ENCODE data around the gene PRDM16. TPM values are rescaled to one million over a fixed set of nuclear protein-coding genes. Genes with fewer than 3 reads are reported as not detected.

The PRDM16 gene
- total RNA-seq, 1 donor from 2014 or later: not detected

- Mint-ChIP-seq H3K4me3 (ENCODE audit: low read depth) (no peak overlapping the region), H3K4me1 (ENCODE audit: low read depth) (no peaks in the 10 kb centered on the region), H3K27me3 (ENCODE audit: low read depth) (peaks cover 11% of the 10 kb centered on the region), H3K27ac (no peak overlapping the region), H3K9me3 (no peaks in the 10 kb centered on the region), H3K36me3 (ENCODE audit: low read depth) (no peaks in the 10 kb centered on the region)
- no peak for DNase-seq (ENCODE audit: low spot score)
- intact Hi-C loops (cut with micrococcal nuclease): no loop called here
Observed at GRCh38 chr1:3077081-3077480, 8.1 kb downstream of the PRDM16 start.

GRCh38 chr1:3077561-3077960 is 8.6 kb downstream of the PRDM16 start:
- no peaks in the 10 kb centered on the region for H3K4me1 Mint-ChIP-seq (ENCODE audit: low read depth)
- DNase-seq (ENCODE audit: low spot score): no peak

GRCh38 chr1:3078430-3078861 is 9.4 kb downstream of the PRDM16 start:
- H3K4me3 Mint-ChIP-seq (ENCODE audit: low read depth): no peak overlapping the region
- intact Hi-C loops (cut with micrococcal nuclease): no loop called here
- H3K27ac Mint-ChIP-seq: no peak overlapping the region
- no peaks in the 10 kb centered on the region for H3K4me1 Mint-ChIP-seq (ENCODE audit: low read depth)
- no peaks in the 10 kb centered on the region for H3K36me3 Mint-ChIP-seq (ENCODE audit: low read depth)
- no peak for DNase-seq (ENCODE audit: low spot score)
- H3K27me3 Mint-ChIP-seq (ENCODE audit: low read depth): peaks cover 7% of the 10 kb centered on the region
- no peaks in the 10 kb centered on the region for H3K9me3 Mint-ChIP-seq

More at GRCh38 chr1:3077561-3077960, 8.6 kb downstream of the PRDM16 start:
- no peak overlapping the region for H3K4me3 Mint-ChIP-seq (ENCODE audit: low read depth)
- no peaks in the 10 kb centered on the region for H3K36me3 Mint-ChIP-seq (ENCODE audit: low read depth)
- intact Hi-C loops (cut with micrococcal nuclease): no loop called here
- H3K27ac Mint-ChIP-seq: no peak overlapping the region
- H3K27me3 Mint-ChIP-seq (ENCODE audit: low read depth): peaks cover 7% of the 10 kb centered on the region
- no peaks in the 10 kb centered on the region for H3K9me3 Mint-ChIP-seq

GRCh38 chr1:3078871-3079270 is 9.9 kb downstream of the PRDM16 start:
- Mint-ChIP-seq H3K27ac (no peak overlapping the region), H3K36me3 (ENCODE audit: low read depth) (no peaks in the 10 kb centered on the region)
- intact Hi-C loops (cut with micrococcal nuclease): no loop called here

GRCh38 chr1:3079381-3080052 is 10.5 kb downstream of the PRDM16 start:
- no peaks in the 10 kb centered on the region for H3K36me3 Mint-ChIP-seq (ENCODE audit: low read depth)
- no peak overlapping the region for H3K4me3 Mint-ChIP-seq (ENCODE audit: low read depth)
- H3K27ac Mint-ChIP-seq: no peak overlapping the region
- intact Hi-C loops (cut with micrococcal nuclease): no loop called here
- DNase-seq (ENCODE audit: low spot score): no peak
- H3K9me3 Mint-ChIP-seq: no peaks in the 10 kb centered on the region
- H3K4me1 Mint-ChIP-seq (ENCODE audit: low read depth): no peaks in the 10 kb centered on the region
- peaks cover 3% of the 10 kb centered on the region for H3K27me3 Mint-ChIP-seq (ENCODE audit: low read depth)

More at GRCh38 chr1:3078871-3079270, 9.9 kb downstream of the PRDM16 start:
- Mint-ChIP-seq H3K27me3 (ENCODE audit: low read depth) (peaks cover 7% of the 10 kb centered on the region), H3K9me3 (no peaks in the 10 kb centered on the region), H3K4me3 (ENCODE audit: low read depth) (no peak overlapping the region), H3K4me1 (ENCODE audit: low read depth) (no peaks in the 10 kb centered on the region)
- no peak for DNase-seq (ENCODE audit: low spot score)

- intact Hi-C loops (cut with micrococcal nuclease): no loop called here
- Mint-ChIP-seq H3K4me3 (ENCODE audit: low read depth) (no peak overlapping the region), H3K27me3 (ENCODE audit: low read depth) (peaks cover 3% of the 10 kb centered on the region), H3K36me3 (ENCODE audit: low read depth) (no peaks in the 10 kb centered on the region), H3K4me1 (ENCODE audit: low read depth) (no peaks in the 10 kb centered on the region), H3K9me3 (no peaks in the 10 kb centered on the region), H3K27ac (no peak overlapping the region)
- DNase-seq (ENCODE audit: low spot score): no peak
Observed at GRCh38 chr1:3080053-3080955, 11.3 kb downstream of the PRDM16 start.

- no peak overlapping the region for H3K4me3 Mint-ChIP-seq (ENCODE audit: low read depth)
- H3K27me3 Mint-ChIP-seq (ENCODE audit: low read depth): peaks cover 3% of the 10 kb centered on the region
- no peaks in the 10 kb centered on the region for H3K36me3 Mint-ChIP-seq (ENCODE audit: low read depth)
- no peak for DNase-seq (ENCODE audit: low spot score)
- no peak overlapping the region for H3K27ac Mint-ChIP-seq
- intact Hi-C loops (cut with micrococcal nuclease): no loop called here
- no peaks in the 10 kb centered on the region for H3K4me1 Mint-ChIP-seq (ENCODE audit: low read depth)
- no peaks in the 10 kb centered on the region for H3K9me3 Mint-ChIP-seq
Observed at GRCh38 chr1:3081171-3081683, 12.2 kb downstream of the PRDM16 start.

- Mint-ChIP-seq H3K4me3 (ENCODE audit: low read depth) (no peak overlapping the region), H3K9me3 (no peaks in the 10 kb centered on the region), H3K27me3 (ENCODE audit: low read depth) (peaks cover 3% of the 10 kb centered on the region), H3K36me3 (ENCODE audit: low read depth) (no peaks in the 10 kb centered on the region), H3K27ac (no peak overlapping the region), H3K4me1 (ENCODE audit: low read depth) (no peaks in the 10 kb centered on the region)
- no peak for DNase-seq (ENCODE audit: low spot score)
- intact Hi-C loops (cut with micrococcal nuclease): no loop called here
Observed at GRCh38 chr1:3082051-3082450, 13.0 kb downstream of the PRDM16 start.

GRCh38 chr1:3082571-3083516 is 13.8 kb downstream of the PRDM16 start:
- H3K9me3 Mint-ChIP-seq: no peaks in the 10 kb centered on the region
- no peak for DNase-seq (ENCODE audit: low spot score)
- H3K36me3 Mint-ChIP-seq (ENCODE audit: low read depth): no peaks in the 10 kb centered on the region
- H3K27me3 Mint-ChIP-seq (ENCODE audit: low read depth): peaks cover 3% of the 10 kb centered on the region
- H3K4me3 Mint-ChIP-seq (ENCODE audit: low read depth): no peak overlapping the region
- no peaks in the 10 kb centered on the region for H3K4me1 Mint-ChIP-seq (ENCODE audit: low read depth)
- H3K27ac Mint-ChIP-seq: no peak overlapping the region
- intact Hi-C loops (cut with micrococcal nuclease): no loop called here

- no peaks in the 10 kb centered on the region for H3K4me1 Mint-ChIP-seq (ENCODE audit: low read depth)
- no peak overlapping the region for H3K27ac Mint-ChIP-seq
- no peaks in the 10 kb centered on the region for H3K36me3 Mint-ChIP-seq (ENCODE audit: low read depth)
- intact Hi-C loops (cut with micrococcal nuclease): no loop called here
- H3K27me3 Mint-ChIP-seq (ENCODE audit: low read depth): no peaks in the 10 kb centered on the region
- H3K9me3 Mint-ChIP-seq: no peaks in the 10 kb centered on the region
- H3K4me3 Mint-ChIP-seq (ENCODE audit: low read depth): no peak overlapping the region
- no peak for DNase-seq (ENCODE audit: low spot score)
Observed at GRCh38 chr1:3084154-3084553, 15.2 kb downstream of the PRDM16 start.

GRCh38 chr1:3084726-3085125 is 15.7 kb downstream of the PRDM16 start:
- H3K27me3 Mint-ChIP-seq (ENCODE audit: low read depth): no peaks in the 10 kb centered on the region
- H3K9me3 Mint-ChIP-seq: no peaks in the 10 kb centered on the region
- no peak overlapping the region for H3K27ac Mint-ChIP-seq
- intact Hi-C loops (cut with micrococcal nuclease): no loop called here
- no peaks in the 10 kb centered on the region for H3K4me1 Mint-ChIP-seq (ENCODE audit: low read depth)
- no peaks in the 10 kb centered on the region for H3K36me3 Mint-ChIP-seq (ENCODE audit: low read depth)
- DNase-seq (ENCODE audit: low spot score): no peak
- H3K4me3 Mint-ChIP-seq (ENCODE audit: low read depth): no peak overlapping the region

- Mint-ChIP-seq H3K9me3 (no peaks in the 10 kb centered on the region), H3K4me3 (ENCODE audit: low read depth) (no peak overlapping the region), H3K27ac (no peak overlapping the region), H3K4me1 (ENCODE audit: low read depth) (no peaks in the 10 kb centered on the region), H3K27me3 (ENCODE audit: low read depth) (no peaks in the 10 kb centered on the region), H3K36me3 (ENCODE audit: low read depth) (no peaks in the 10 kb centered on the region)
- intact Hi-C loops (cut with micrococcal nuclease): no loop called here
- DNase-seq (ENCODE audit: low spot score): no peak
Observed at GRCh38 chr1:3085721-3086120, 16.7 kb downstream of the PRDM16 start.

Measured in activated T-helper 2 cell treated with anti-CD3 and anti-CD28 coated beads, Interferon-gamma antibody, Interleukin-2, Interleukin-4, amounts not matched to agents 10 μg/mL and 5 μg/mL and 100 μg/mL, durations not matched to agents 14 hours and 24 hours and 36 hours (primary cell).